Lower lobe of right lung (tissue), 2 donors: ENCODE measurements around the gene FASTKD2. TPM values are rescaled to one million over a fixed set of nuclear protein-coding genes. Genes with fewer than 3 reads are reported as not detected.

ENCODE experiments used
- ATAC-seq, 2 donors: fragments of 200-7000 bp; cut with Tn5 transposase; one replicate each; pipeline ENCODE4 v1.9.1; 2020 to 2022; ENCODE audit warnings: mild to moderate bottlenecking in 2 of 2, moderate library complexity in 2 of 2
- DNase-seq: peaks from one replicate; pipeline ENCODE4 v3.0.0-alpha.2; 2020
- H3K27ac ChIP-seq: fragments of 200-600 bp; one replicate; pipeline ENCODE4 v1.8.0; 2022
- H3K27me3 ChIP-seq: fragments of 200-600 bp; one replicate; pipeline ENCODE4 v1.8.0; 2022; ENCODE audit warnings: low read depth
- H3K36me3 ChIP-seq: fragments of 200-600 bp; one replicate; pipeline ENCODE4 v1.8.0; 2022; ENCODE audit warnings: mild to moderate bottlenecking
- H3K4me1 ChIP-seq: fragments of 200-600 bp; one replicate; pipeline ENCODE4 v1.8.0; 2022
- H3K4me3 ChIP-seq: fragments of 200-600 bp; one replicate; pipeline ENCODE4 v1.8.0; 2022; ENCODE audit warnings: mild to moderate bottlenecking
- H3K9me3 ChIP-seq: fragments of 200-600 bp; one replicate; pipeline ENCODE4 v1.8.0; 2022
- intact Hi-C: fragments of 100-400 bp; cut with DNase I; formaldehyde crosslinking; loops from one replicate; pipeline ENCODE4 v1.11.0; 2022
- total RNA-seq: library from RNA; stranded (reverse); fragmentation: NEBNext Ultra II Directional; extraction: Animal tissue kit (Norgen Biotek cat#: 25700); gene quantifications from one replicate; pipeline ENCODE4 v1.2.1, GENCODE V29; 2021
- TF ChIP-seq, protein P1 (sequence below): fragments of 200-600 bp; IDR thresholded peaks from one replicate; pipeline ENCODE4 v1.8.0; 2022; ENCODE audit warnings: antibody characterized with exemption, mild to moderate bottlenecking
- donor health status: DM: no; HTN: yes; CAD: no; lungs with severe emphysema.

FASTKD2 gene
- total RNA-seq, 1 donor from 2014 or later, result 18.2 TPM

DNA sequence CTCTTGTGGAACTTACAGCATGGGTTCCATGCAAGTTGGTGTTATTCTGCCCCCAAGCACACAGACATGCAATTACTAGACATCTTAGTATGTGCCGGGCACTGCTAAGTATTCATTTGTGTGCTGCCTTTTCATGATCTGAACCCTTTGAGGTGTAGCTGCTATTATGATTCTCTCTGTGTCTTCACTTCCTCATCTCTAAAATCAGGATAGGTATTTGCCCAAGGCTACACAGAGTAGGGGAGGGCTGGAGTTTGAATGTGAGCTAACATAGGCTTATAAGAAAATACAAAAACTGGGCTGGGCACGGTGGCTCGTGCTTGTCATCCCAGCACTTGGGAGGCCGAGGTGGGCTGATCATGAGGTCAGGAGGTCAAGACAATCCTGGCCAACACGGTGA lies 27.2 kb downstream of the FASTKD2 start:
- peaks cover 66% of the 10 kb centered on the region for H3K36me3 ChIP-seq
- intact Hi-C loops, result no loop called here
- TF ChIP-seq, protein P1, sequence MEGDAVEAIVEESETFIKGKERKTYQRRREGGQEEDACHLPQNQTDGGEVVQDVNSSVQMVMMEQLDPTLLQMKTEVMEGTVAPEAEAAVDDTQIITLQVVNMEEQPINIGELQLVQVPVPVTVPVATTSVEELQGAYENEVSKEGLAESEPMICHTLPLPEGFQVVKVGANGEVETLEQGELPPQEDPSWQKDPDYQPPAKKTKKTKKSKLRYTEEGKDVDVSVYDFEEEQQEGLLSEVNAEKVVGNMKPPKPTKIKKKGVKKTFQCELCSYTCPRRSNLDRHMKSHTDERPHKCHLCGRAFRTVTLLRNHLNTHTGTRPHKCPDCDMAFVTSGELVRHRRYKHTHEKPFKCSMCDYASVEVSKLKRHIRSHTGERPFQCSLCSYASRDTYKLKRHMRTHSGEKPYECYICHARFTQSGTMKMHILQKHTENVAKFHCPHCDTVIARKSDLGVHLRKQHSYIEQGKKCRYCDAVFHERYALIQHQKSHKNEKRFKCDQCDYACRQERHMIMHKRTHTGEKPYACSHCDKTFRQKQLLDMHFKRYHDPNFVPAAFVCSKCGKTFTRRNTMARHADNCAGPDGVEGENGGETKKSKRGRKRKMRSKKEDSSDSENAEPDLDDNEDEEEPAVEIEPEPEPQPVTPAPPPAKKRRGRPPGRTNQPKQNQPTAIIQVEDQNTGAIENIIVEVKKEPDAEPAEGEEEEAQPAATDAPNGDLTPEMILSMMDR, result no peak

DNA sequence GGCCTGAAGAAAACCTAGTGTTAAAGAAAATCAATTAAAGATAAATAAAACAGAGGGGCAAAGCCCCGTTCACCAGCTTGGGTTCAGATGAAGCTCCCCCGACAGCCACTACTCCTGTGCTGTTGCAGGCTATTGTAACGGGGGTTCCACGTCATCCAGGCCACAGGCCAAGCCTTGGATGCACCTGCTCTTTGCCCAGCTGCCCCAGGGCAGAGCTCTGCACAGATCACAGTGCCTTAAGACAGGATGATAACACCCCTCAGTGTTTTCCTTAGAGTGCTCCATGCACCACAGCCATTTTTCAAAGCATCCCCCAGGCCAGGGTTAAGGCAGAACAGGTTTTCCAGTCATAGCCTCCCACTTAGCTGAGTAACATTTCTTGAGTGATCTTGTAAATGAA lies 32.0 kb downstream of the FASTKD2 start:
- no peak overlapping the region for H3K27ac ChIP-seq
- intact Hi-C loops, result no loop called here
- no peak overlapping the region for H3K4me3 ChIP-seq
- ATAC-seq, result no peak
- H3K4me1 ChIP-seq, result peaks cover 10% of the 10 kb centered on the region
- no peaks in the 10 kb centered on the region for H3K27me3 ChIP-seq
- DNase-seq, result no peak
- H3K9me3 ChIP-seq, result no peaks in the 10 kb centered on the region
- peaks cover 19% of the 10 kb centered on the region for H3K36me3 ChIP-seq
- TF ChIP-seq, protein P1, result no peak

More for the DNA sequence above, 27.2 kb downstream of the FASTKD2 start:
- DNase-seq (no peak), ATAC-seq (no peak)
- Histone ChIP-seq H3K9me3 (no peaks in the 10 kb centered on the region), H3K27ac (no peak overlapping the region), H3K4me3 (no peak overlapping the region), H3K4me1 (peaks cover 4% of the 10 kb centered on the region), H3K27me3 (no peaks in the 10 kb centered on the region)

DNA sequence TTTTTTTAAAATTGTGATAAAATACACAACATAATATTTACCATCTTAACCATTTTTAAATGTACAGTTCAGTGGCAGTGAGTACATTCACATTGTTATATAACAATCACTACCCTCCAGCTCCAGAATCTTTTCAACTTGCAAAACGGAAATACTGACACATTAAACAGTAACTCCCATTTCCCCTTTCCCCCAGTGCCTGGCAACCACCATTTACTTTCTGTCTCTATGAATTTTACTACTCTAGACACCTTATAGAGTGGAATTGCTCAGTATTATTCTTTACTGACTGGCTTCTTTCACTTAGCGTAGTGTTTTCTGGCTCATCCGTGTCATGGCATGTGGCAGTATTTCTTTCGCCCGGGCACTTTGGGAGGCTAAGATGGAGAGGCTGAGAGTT lies 32.6 kb downstream of the FASTKD2 start:
- intact Hi-C loops, result no loop called here
- Histone ChIP-seq H3K9me3 (no peaks in the 10 kb centered on the region), H3K27me3 (no peaks in the 10 kb centered on the region), H3K27ac (peak overlapping the region; percentile 31), H3K4me3 (no peak overlapping the region), H3K4me1 (peaks cover 10% of the 10 kb centered on the region), H3K36me3 (peaks cover 13% of the 10 kb centered on the region)
- TF ChIP-seq, protein P1, result no peak
- DNase-seq (no peak), ATAC-seq (peak; percentile 47 to 48)

DNA sequence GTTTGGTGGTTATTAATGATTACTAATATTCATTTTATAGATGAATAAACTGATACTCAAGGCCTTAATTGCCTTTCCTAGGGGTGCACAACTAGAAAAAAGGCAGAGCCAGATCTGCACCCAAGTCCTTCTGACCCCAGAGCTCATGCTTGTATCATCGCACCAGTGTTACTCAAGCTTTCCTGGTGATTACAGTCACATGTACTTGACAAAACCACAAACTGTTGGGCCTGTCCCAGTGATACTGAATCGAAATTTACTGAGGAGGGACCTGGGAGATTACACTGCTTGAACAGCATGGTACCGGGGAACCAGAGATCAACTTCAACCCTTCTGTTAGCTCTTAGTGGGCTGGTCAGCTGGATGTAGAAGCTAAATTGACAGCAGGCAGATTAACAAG lies 33.7 kb downstream of the FASTKD2 start:
- peak; percentile 54 to 61 for ATAC-seq

DNA sequence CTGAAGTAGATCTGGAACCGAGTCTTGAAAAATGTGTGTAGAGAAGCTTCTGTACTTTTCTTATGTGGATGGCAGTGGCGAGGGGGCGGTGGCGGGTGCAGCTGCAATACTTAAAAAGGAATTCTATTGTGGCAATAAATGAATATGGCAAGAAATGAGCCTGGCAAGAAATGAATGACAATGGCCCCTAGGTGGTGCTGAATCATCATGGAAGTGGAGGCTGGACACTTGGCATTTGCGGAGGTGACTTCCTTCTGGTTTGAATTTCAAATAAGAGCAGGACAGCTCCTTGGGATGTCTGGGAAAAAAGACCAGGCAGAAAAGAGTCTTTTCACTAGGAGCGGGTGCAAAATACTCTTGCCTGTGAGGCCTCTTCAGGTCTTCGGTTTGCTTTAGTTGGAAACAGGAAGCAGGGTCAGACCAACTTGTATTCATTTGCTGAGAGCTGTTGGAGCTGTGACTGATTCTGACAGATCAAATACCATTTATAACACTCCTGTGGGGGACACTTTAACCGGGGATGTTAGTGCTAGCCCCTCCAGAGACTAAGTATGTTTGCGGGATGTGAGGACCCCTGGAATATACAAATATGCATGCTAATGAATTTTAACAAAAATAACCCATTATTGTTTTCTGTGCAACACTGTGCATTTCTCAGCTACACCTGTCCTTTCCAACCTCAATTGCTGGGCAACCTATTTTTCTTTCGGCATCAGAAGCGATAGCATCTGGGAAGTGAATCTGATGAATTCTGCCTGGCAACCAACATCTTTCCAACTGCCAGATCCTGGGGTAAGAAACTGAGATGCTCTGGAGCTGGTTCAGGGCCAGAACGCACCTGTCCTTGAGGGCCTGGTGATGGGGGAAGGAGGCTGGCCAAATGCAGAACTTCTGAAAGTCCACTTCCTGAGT lies 35.4 kb downstream of the FASTKD2 start:
- ATAC-seq, result peak; percentile 69 to 82
- intact Hi-C loops, result no loop called here
- peak; percentile 50 for DNase-seq

More for the DNA sequence above, 33.7 kb downstream of the FASTKD2 start:
- Histone ChIP-seq H3K27me3 (no peaks in the 10 kb centered on the region), H3K27ac (no peak overlapping the region), H3K4me1 (peaks cover 10% of the 10 kb centered on the region), H3K9me3 (no peaks in the 10 kb centered on the region), H3K36me3 (peaks cover 9% of the 10 kb centered on the region), H3K4me3 (no peak overlapping the region)
- intact Hi-C loops, result no loop called here
- no peak for DNase-seq
- TF ChIP-seq, protein P1, result no peak

More for the DNA sequence above, 35.4 kb downstream of the FASTKD2 start:
- Histone ChIP-seq H3K9me3 (no peaks in the 10 kb centered on the region), H3K4me1 (peaks cover 10% of the 10 kb centered on the region), H3K36me3 (peaks cover under 1% of the 10 kb centered on the region), H3K27me3 (no peaks in the 10 kb centered on the region), H3K4me3 (no peak overlapping the region), H3K27ac (no peak overlapping the region)
- TF ChIP-seq, protein P1, result peak; percentile 65
